Stimulated activated CD8-positive, alpha-beta memory T cell treated with anti-CD3 and anti-CD28 coated beads, Interleukin-12 subunit alpha, Interleukin-12 subunit beta, amount 100 ng/mL, for 24 hours (primary cell): ENCODE results near the gene LINGO1.

ENCODE experiments used
- DNase-seq: peaks from one replicate; pipeline ENCODE4 v3.0.0-alpha.2; 2020; ENCODE audit errors: extremely low read depth

LINGO1 gene

DNA sequence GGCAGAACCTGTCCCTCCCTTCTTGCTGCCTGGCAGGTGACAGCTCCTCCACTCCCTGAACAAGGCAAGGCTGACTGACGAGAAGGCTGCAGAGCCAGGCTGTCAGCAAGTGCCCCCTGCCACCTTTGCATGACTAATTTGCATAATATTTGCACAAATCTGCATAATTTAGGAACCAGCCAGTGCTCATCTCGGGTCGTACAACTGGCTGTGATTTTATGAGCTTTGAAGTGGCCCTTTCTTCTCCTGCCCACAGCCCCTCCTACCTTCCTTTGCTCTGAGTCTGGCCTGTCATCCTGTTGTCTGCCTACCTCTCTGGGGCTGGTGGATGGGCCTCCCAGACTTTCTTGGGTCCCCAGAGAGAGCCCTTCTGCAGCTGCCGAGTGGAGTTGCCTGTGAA, 58.9 kb downstream of the LINGO1 start:
- no peak for DNase-seq

DNA sequence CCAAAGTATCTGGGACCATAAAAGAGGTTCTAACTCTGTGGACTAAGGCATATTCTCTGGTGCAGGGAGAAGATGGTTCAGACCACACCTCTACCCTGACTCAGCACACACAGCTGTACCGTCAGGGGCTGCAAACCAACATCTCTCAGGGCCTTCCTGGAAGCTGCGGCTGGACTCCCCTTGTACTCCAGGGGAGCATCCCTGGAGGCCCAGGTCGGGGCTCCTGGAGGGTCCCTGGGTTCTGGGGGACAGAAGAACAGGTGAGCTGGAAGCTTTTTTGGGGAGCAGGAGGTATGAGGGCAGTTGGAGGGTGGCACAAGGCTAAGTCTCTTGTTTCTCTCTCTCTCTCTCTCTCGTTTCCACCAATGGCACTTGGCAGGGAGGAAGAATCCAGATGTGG, 60.5 kb downstream of the LINGO1 start:
- no peak for DNase-seq

DNA sequence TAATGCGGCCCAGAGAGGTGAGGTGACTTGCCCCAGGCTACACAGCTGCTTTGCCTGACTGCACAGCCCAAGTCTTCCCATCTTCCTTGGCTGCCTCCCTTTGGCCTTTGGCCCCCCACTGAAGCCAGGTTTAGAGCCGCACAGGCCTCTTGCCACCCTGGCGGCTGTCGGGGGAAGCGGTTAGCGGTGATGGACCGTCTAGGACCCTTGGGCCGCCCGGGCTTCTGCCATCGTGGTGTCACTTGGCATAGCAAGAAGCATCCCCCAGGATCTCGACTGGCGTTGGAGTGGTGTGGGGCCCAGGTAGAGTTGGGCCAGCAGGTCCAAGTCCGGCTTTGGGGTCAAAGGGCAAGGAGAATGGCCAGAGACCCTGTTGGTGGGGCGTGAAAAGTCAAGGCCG, 61.0 kb downstream of the LINGO1 start:
- DNase-seq = no peak

DNA sequence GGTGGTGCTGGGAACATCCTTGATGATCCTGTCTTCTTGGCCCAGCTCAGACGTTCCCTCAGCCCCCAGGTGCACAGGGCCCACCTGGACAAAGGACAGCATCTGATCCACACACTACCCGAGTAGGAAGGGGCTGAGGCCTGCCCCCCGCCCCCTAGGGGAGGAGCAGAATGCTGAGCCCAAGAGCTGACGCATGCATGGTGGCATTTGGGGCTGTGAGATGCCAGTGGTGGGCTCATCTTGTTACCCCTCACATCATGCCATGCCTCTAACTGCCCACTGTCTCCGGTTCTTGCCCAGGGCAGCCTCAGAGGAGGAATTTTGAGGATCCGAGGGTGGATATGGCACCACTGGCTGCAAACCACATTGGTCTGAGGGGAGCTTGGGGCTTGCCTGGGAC, 61.5 kb downstream of the LINGO1 start:
- no peak for DNase-seq

DNA sequence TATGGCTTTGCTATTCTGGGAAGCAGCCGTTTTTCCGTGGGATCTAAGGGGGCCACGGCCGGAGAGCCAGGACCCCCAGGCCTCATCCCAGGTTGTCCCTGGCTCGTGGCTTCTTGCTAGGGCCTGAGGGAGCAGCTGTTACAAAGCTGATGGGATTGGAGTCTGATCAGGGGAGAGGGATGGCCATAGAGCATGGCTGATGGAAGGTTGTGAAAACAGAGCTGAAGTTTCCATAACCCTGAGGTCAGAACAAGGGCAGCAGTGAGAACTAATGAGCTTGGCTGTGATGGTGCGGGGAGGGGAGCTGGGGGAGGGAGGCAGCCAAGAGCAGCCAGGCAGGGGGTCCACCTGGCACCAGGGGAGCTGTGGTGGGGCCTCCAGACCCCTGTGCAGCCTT, 63.0 kb downstream of the LINGO1 start:
- DNase-seq = no peak

DNA sequence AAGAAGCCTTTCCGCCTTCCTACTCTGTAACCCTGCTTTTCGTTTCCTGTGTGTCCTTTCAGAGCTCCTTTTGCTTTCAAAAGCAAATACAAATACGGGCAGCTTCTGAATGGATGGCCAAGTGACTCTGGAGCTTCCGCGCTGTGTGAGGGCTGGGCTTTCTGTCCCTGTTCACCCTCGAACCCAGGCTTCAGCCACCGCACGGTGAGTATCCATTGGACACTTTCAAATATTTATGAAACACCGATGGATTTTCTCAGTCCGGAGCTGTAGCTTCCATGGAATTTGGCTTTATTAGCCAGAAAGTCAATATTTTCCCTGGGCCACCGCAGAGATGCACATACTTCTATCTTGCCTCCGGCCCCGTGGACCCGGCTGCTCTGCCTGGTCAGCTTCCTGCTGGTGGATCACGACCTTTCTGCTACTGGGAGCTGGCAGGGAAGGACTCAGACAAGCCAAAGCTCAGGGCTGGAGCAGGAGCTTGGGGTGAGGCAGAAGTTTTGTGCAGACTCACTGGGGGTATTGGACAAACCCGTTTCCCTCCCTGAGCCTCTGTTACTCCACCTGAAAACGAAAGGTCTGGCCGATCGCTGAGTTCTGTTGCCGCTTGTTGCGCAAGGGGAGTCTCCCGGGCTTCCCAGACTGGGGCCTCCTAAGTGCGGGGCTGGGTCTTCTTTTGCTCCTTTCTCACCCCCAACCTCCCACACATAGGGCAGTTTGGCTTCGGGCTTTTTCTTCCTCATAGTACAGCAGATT, 63.6 kb downstream of the LINGO1 start:
- no peak for DNase-seq

DNA sequence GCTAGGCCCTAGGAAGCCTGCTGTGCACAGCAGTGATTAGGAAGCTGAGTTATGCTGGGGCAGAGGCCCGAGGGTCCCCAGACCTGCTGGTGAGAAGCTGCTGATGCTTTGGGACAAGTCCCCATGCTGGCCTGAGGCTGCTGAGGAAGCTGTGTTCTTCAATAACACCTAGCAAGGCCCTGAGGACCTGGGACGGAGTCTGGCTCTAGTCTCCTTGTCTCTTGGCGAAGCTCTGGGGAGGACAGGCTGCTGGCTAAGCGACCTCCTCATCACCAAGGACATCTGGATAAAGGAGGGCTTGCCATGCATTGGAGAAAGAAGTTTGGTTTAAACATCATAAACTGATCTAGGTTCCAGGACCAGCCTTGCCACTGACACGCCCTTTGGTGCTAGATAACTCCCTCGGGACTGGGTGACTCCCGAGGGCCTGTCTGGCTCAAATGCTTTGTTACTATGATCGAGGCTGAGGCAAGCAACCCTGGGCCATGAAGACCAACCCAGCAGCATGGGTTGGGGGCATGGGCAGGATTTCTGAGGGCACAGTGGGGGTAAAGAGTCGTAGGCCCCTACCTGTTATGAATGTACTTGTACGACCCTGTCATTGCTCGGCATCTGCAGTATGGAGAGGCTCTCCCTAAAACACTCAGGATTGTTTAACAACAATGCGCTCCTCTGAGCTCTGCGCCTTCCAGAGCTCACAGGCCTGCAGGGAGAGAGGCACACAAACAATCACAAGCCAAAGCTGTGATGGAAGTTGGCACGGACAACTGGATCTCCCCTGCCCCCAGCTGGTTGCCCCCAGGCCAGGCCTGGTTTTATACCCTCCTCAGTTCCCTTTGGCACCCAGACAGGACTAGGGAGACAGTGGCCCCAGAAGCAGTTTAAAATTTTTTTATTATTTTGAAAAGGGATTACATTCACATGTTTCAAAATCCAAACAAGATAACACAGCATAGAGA, 64.4 kb downstream of the LINGO1 start:
- DNase-seq = no peak

DNA sequence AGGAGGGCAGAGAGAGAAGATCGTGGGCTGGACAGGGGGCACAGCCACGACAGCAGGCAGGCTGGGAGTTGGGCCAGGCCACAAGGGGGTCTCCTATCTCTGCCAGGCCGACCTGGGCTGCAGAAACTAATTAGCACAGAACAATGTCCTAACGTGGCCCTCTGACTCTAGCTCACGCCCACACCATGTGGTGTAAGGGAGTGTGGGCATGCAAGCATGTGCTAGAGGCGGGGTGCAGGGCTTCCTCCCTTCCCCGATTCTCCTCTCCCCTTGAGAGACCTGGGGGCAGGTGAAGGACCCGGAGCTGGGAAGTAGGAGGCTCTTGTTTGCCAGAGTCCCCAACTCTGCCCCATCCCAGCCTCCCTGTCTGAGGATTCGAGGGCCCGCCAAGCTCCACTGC, 65.5 kb downstream of the LINGO1 start:
- no peak for DNase-seq

DNA sequence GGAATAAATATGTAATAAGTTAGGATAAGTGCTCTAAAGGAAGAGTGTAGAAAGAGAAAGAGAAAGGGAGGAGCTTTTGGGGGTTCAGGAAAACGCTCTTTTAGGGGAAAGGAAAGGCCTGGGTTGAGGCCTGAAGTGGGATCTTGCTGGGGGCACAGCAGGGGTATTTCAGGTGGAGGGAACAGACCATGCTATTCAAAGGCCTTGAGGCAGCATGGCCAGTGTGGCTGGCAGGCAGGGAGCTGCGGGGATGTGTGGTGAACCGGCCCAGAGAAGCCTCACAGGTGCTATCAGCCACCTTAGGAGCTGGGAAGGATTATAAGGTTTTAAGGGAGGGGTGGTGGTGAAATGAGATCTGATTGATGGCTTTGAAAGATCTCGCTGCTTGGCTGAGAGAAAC, 66.6 kb downstream of the LINGO1 start:
- DNase-seq = no peak

DNA sequence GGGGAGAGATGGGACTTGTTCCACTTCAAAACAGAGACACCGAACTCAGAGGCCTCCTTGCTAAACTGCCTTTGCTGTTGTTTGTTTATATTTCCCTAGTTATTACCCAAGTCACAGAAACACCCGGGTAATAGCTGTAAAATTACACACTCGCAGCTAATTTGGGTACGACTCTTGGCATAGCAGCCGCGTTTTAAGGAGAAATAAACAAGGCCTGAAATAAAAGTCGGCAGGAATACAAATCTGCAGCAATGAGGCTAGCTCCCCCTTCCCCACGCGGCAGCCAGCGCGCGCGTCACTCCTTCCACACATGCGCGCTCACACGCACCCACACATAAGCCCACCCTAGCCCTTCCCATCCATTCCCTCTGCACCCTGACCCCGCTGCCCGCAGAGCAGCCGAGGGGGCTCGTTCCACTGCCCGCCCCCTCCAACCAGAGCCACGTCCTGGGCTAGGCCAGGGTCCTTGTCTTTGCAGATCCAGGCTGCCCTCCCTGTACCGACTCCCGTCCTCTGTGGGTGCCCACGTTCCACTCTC, 67.3 kb downstream of the LINGO1 start:
- no peak for DNase-seq

DNA sequence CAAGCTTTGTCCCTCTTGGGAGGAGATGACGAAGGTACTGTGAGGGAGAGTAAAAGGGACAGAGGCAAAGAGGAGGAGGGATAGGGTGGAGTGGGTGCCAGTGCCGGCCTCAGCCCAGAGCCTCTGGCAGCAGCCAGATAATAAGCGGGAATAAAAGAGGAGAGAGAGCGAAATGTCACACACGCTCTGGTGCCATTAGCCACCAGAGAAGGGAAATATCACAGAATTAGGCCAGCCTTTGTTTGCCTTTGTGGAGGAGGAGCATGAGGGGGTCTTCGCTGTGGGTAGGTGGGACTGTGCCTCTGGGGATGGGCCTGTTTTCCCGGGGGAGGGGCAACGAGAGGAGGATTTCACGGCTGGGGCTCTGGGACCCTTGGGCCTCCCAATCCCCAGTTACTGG, 67.8 kb downstream of the LINGO1 start:
- DNase-seq = no peak

DNA sequence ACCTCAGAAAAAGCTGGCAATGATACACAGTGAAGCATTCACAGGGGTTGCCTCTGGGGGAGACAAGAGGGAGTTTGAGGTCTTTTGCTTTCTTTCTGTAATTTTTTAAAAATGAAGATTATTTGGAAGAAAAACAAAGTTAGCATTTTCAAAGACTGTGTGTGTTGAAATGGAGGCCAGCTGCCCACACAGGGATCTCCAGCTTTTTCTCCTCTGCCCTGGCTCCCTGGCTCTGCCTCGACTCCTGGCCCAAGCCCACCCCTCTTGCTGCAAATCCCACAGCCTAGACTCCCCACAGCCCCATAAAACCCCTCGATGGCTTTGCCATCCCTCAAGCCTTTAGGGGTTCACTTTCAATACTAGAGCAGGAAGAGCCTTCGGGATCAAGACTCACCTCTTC, 68.4 kb downstream of the LINGO1 start:
- no peak for DNase-seq

DNA sequence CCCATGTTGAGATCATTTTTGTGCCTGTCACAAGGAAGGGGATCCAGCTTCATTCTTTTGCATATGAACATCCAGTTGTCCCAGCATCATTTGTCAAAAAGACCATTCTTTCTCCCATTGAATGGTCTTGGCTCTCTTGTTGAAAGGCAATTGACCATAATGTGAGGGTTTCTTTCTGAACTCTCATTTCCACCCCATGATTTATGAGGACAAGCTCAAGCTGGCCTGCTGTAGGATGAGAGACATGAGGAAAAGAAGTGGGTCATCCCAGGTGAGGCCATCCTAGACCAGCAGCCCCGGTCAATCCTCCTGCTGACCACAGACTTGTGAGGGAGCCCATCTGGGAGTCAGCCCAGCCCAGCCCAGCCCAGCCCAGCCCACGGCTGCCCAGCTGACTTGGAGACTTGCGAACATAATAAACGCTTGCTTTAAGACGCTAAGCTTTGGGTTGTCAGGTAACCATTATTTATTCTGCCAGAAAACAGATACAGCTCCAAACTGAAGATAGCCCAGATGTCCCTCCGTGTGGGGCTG, 69.0 kb downstream of the LINGO1 start:
- no peak for DNase-seq
